BE2C (cell line): ENCODE results near the gene CADPS2.
"Not testable (repeated sequence)": the region's sequence is repeated elsewhere in the genome, so short reads cannot be mapped to it uniquely, and the experiment has no call there.

Source experiments
- DNase-seq: peaks from one replicate; pipeline ENCODE4 v3.0.0-alpha.2; 2020
- H3K27me3 ChIP-seq: fragments of 250-450 bp; sonication (Bioruptor Pico); 2 replicates; pipeline ENCODE4 v1.5.1; 2020; ENCODE audit warnings: mild to moderate bottlenecking
- H3K36me3 ChIP-seq: fragments of 250-450 bp; sonication (Bioruptor Pico); 2 replicates; pipeline ENCODE4 v1.5.1; 2020; ENCODE audit warnings: mild to moderate bottlenecking
- H3K4me1 ChIP-seq: fragments of 250-450 bp; sonication (Bioruptor Pico); 2 replicates; pipeline ENCODE4 v1.5.1; 2020
- H3K4me3 ChIP-seq: 2 replicates; pipeline ENCODE4 v1.5.1; 2011; ENCODE audit warnings: low read depth, low read length
- H3K9me3 ChIP-seq: fragments of 250-450 bp; sonication (Bioruptor Pico); 2 replicates; pipeline ENCODE4 v1.5.1; 2020
- TF ChIP-seq, protein P1 (sequence below): IDR thresholded peaks from 2 replicates; pipeline ENCODE4 v1.5.1; 2012; ENCODE audit warnings: mild to moderate bottlenecking, low read depth, low read length

Gene CADPS2

DNA sequence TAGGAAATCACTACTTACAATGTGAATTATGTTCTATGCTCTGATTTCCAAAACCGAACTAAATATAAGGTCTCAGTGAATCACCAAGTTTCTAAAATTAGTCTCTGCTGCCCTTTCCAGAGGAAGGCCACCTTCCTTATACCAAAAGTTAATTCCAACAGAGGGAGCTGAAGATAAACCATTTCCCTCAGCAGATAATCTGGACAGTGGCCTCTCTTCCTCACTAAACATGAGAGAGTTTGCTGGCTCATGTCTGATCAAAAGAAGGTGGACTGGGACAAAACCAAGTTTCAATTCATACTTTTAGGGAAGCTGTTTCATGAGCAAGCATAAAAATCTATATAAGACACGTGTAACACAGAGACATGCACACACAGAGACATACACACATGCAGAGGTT is 588.1 kb downstream of the CADPS2 start:
- no peak overlapping the region for H3K4me3 ChIP-seq
- no peaks in the 10 kb centered on the region for H3K4me1 ChIP-seq
- peaks cover 39% of the 10 kb centered on the region for H3K27me3 ChIP-seq
- H3K36me3 ChIP-seq, result no peaks in the 10 kb centered on the region
- no peaks in the 10 kb centered on the region for H3K9me3 ChIP-seq
- no peak for DNase-seq
- TF ChIP-seq, protein P1, sequence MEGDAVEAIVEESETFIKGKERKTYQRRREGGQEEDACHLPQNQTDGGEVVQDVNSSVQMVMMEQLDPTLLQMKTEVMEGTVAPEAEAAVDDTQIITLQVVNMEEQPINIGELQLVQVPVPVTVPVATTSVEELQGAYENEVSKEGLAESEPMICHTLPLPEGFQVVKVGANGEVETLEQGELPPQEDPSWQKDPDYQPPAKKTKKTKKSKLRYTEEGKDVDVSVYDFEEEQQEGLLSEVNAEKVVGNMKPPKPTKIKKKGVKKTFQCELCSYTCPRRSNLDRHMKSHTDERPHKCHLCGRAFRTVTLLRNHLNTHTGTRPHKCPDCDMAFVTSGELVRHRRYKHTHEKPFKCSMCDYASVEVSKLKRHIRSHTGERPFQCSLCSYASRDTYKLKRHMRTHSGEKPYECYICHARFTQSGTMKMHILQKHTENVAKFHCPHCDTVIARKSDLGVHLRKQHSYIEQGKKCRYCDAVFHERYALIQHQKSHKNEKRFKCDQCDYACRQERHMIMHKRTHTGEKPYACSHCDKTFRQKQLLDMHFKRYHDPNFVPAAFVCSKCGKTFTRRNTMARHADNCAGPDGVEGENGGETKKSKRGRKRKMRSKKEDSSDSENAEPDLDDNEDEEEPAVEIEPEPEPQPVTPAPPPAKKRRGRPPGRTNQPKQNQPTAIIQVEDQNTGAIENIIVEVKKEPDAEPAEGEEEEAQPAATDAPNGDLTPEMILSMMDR, result no peak

DNA sequence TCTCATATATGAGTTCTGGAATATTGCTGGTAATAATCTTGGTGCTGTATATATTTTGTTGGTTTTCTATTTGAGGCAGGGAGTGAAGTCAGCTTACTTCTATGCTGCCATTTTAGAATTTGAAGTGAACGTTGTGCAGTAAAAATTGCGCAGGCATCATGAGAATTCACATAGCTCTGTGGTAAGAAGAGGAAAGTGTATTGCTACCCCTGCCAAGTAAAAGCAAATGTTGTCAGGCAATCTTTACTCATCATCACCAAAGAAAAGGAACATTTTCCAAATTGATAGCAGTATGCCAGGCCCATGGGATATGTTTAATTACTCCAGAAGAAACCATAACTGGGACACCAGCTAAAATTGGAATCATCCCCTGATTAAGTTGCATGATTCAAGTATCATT is 595.1 kb downstream of the CADPS2 start:
- H3K27me3 ChIP-seq, result no peaks in the 10 kb centered on the region
- no peaks in the 10 kb centered on the region for H3K9me3 ChIP-seq
- TF ChIP-seq, protein P1, result no peak
- DNase-seq, result no peak
- no peaks in the 10 kb centered on the region for H3K36me3 ChIP-seq
- no peaks in the 10 kb centered on the region for H3K4me1 ChIP-seq
- H3K4me3 ChIP-seq, result no peak overlapping the region

DNA sequence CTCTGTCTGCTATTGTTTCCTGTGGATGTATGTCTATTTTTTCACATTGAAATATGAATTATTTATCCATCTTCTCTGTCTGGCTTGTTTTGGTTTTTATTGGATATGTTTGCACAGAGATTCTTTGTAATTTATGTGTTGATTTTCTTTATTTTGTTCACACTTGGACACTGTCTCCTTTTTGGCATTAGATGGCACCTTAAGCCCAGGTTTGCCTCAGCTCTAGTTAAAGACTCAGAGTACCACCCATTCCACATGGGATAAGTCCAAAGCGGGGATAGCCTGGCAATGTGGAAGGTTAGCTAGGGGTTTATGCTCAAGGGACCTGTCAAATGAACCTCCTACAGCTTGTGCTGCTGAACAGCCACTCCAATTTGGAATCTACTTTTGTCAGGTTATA is 595.8 kb downstream of the CADPS2 start:
- Histone ChIP-seq H3K9me3 (no peaks in the 10 kb centered on the region), H3K27me3 (no peaks in the 10 kb centered on the region), H3K36me3 (no peaks in the 10 kb centered on the region), H3K4me1 (no peaks in the 10 kb centered on the region), H3K4me3 (no peak overlapping the region)
- no peak for DNase-seq
- TF ChIP-seq, protein P1, result no peak

DNA sequence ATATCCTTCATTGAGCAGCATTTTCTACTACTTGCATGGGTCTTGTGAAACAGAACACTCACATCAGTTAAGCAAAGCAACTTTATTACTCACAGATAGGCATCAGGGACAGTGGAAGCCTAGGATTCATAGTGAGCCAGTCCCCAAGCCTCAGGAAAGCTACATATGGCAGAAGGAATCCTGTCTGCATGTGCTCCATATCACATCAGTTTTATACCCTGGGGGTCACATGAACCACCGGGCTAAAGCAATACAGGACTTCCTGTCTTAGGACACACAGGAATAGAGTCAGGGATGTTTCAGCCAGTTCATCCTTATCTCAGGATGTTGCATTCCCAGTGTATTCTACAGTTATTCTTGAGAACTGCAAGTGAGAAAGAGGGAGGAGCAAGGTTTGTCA is 596.8 kb downstream of the CADPS2 start:
- Histone ChIP-seq H3K9me3 (no peaks in the 10 kb centered on the region), H3K4me3 (no peak overlapping the region), H3K36me3 (no peaks in the 10 kb centered on the region), H3K4me1 (no peaks in the 10 kb centered on the region), H3K27me3 (no peaks in the 10 kb centered on the region)
- no peak for DNase-seq
- TF ChIP-seq, protein P1, result no peak

DNA sequence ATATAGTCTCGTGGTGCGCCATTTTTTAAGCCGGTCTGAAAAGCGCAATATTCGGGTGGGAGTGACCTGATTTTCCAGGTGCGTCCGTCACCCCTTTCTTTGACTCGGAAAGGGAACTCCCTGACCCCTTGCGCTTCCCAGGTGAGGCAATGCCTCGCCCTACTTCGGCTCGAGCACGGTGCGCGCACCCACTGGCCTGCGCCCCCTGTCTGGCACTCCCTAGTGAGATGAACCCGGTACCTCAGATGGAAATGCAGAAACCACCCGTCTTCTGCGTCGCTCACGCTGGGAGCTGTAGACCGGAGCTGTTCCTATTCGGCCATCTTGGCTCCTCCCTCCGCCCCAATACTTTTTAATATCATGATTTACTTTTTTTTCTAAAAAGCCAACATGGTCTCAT is 601.7 kb downstream of the CADPS2 start:
- not testable (repeated sequence) for DNase-seq, H3K4me1 ChIP-seq, H3K9me3 ChIP-seq, H3K36me3 ChIP-seq, H3K27me3 ChIP-seq, H3K4me3 ChIP-seq

DNA sequence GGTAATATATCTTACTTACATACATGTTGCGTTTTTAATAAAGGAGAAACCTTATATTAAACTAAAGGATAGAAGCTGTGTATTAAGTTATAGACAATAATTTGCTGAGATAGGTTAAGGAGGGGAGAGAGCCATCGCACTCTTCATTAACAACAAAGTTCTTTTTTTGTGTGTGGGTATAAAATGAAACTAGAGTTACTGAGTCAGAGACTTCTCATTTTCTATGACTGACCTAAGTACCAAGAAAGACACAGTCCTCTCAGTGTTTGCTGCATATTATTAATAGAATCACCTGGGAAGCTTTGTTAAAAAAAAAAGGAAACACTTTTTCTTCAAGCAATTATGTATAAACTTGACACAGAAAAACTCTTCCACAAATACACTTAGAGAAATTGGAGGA is 613.1 kb downstream of the CADPS2 start:
- H3K36me3 ChIP-seq, result no peaks in the 10 kb centered on the region
- H3K4me1 ChIP-seq, result no peaks in the 10 kb centered on the region
- TF ChIP-seq, protein P1, result no peak
- no peaks in the 10 kb centered on the region for H3K27me3 ChIP-seq
- no peaks in the 10 kb centered on the region for H3K9me3 ChIP-seq
- DNase-seq, result no peak
- no peak overlapping the region for H3K4me3 ChIP-seq

DNA sequence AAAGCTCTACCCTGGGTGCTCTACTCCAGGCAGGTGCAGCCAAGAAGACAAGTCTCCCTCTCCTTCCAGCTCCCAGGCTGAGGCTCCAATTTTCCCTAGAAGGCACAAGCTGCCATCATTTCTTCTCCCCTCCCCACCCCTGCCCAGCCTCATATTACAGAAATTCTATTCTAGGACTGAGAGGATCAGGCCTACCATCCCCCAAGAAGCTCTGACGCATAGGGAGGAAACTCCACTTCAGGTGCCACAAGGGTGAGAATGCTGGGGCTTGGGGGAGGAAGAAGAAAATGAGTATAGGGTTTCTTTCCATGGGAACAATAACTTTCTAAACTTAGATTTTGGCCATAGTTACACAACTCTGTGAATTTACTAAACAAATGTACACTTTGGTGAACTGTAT is 617.0 kb downstream of the CADPS2 start:
- no peak for DNase-seq
- H3K27me3 ChIP-seq, result no peaks in the 10 kb centered on the region
- no peak overlapping the region for H3K4me3 ChIP-seq
- H3K4me1 ChIP-seq, result no peaks in the 10 kb centered on the region
- no peaks in the 10 kb centered on the region for H3K36me3 ChIP-seq
- TF ChIP-seq, protein P1, result no peak
- no peaks in the 10 kb centered on the region for H3K9me3 ChIP-seq
